GM19193 (cell line): ENCODE results near the gene DLL4.
A peak's percentile ranks its signal among the peaks of the same experiment; 100 is the strongest.

Source experiments
- POLR2A ChIP-seq: IDR thresholded peaks from 4 replicates; pipeline ENCODE4 v1.6.1; 2011; ENCODE audit not compliant: insufficient read depth, insufficient read length; ENCODE audit errors: extremely low read depth

The DLL4 gene

GRCh38 chr15:40900256-40901052 lies 28.7 kb upstream of the DLL4 start:
- TF ChIP-seq POLR2A = no peak

- no peak for TF ChIP-seq POLR2A
Observed at GRCh38 chr15:40901053-40901443, 28.1 kb upstream of the DLL4 start.

GRCh38 chr15:40902605-40903561 lies 26.3 kb upstream of the DLL4 start:
- no peak for TF ChIP-seq POLR2A

GRCh38 chr15:40904552-40905201 lies 24.5 kb upstream of the DLL4 start:
- no peak for TF ChIP-seq POLR2A

GRCh38 chr15:40906091-40906990 lies 22.8 kb upstream of the DLL4 start:
- peak; percentile 42 for TF ChIP-seq POLR2A

GRCh38 chr15:40906991-40907802 lies 21.9 kb upstream of the DLL4 start:
- TF ChIP-seq POLR2A = peak; percentile 29

GRCh38 chr15:40908095-40908494 lies 21.0 kb upstream of the DLL4 start:
- TF ChIP-seq POLR2A = no peak

- no peak for TF ChIP-seq POLR2A
Observed at GRCh38 chr15:40909662-40910630, 19.2 kb upstream of the DLL4 start.

- no peak for TF ChIP-seq POLR2A
Observed at GRCh38 chr15:40911141-40911540, 18.0 kb upstream of the DLL4 start.

GRCh38 chr15:40911693-40912092 lies 17.4 kb upstream of the DLL4 start:
- TF ChIP-seq POLR2A = no peak

GRCh38 chr15:40912478-40912877 lies 16.7 kb upstream of the DLL4 start:
- no peak for TF ChIP-seq POLR2A

GRCh38 chr15:40914013-40914412 lies 15.1 kb upstream of the DLL4 start:
- no peak for TF ChIP-seq POLR2A

GRCh38 chr15:40914486-40914885 lies 14.7 kb upstream of the DLL4 start:
- no peak for TF ChIP-seq POLR2A

GRCh38 chr15:40915116-40915661 lies 14.0 kb upstream of the DLL4 start:
- TF ChIP-seq POLR2A = no peak
